Motor neuron (in vitro differentiated cells): ENCODE measurements around the gene MPP1. TPM values are rescaled to one million over a fixed set of nuclear protein-coding genes. Genes with fewer than 3 reads are reported as not detected.
"Not testable (repeated sequence)": the region's sequence is repeated elsewhere in the genome, so short reads cannot be mapped to it uniquely, and the experiment has no call there.

Experiments used
- ATAC-seq, 8 experiments: fragments of 200-7000 bp; cut with Tn5 transposase; replicated peaks in 6 of 8; 2 replicates each; pipeline ENCODE4 v1.8.0; 2021; ENCODE audit warnings: mild to moderate bottlenecking in 8 of 8, moderate library complexity in 8 of 8
- H3K27ac ChIP-seq, 2 donors: fragments of 250-450 bp; sonication (Bioruptor Pico); 2 replicates each; pipeline ENCODE4 v1.9.0; 2021; ENCODE audit warnings: antibody characterized with exemption in 2 of 2, mild to moderate bottlenecking in 2 of 2, moderate library complexity in 1 of 2
- H3K4me1 ChIP-seq, 2 donors: fragments of 250-450 bp; sonication (Bioruptor Pico); replicated peaks in 1 of 2; 2 replicates each; pipeline ENCODE4 v1.6.1; 2021; ENCODE audit warnings: antibody characterized with exemption in 2 of 2, mild to moderate bottlenecking in 2 of 2, moderate library complexity in 1 of 2
- H3K4me3 ChIP-seq, 5 donors: fragments of 250-450 bp; sonication (Bioruptor Pico); 2 replicates each; pipeline ENCODE4 v1.9.0; 2021; ENCODE audit warnings: antibody characterized with exemption in 5 of 5, mild to moderate bottlenecking in 5 of 5, moderate library complexity in 4 of 5
- WGBS, 10 experiments: fragments of 450-650 bp; shearing (Covaris generic); methylation state at CpG; one replicate each; pipeline ENCODE4 v1.0.0; 2022; 5-methylcytosine and 5-hydroxymethylcytosine counted together
- in situ Hi-C, 9 experiments: fragments of 400-800 bp; cut with MboI; loops; one replicate each; pipeline ENCODE4 v1.15.0; 2021; ENCODE audit warnings: low sequenced_read_pairs in 9 of 9, low pct_unique_long_range_greater_than_20kb in 2 of 9; ENCODE audit not compliant: unreplicated experiment in 9 of 9
- total RNA-seq, 8 experiments: library from RNA; unstranded; fragments of 300-600 nt; gene quantifications; 2 replicates each; pipeline versions ENCODE4 v1.2.3 to v1.2.4, GENCODE V29; 2022

The MPP1 gene
- total RNA-seq, 8 experiments from 2014 or later, result 3.9 to 12.4 (median 8.6) TPM

GRCh38 chrX:154822029-154822428 lies 16.7 kb upstream of the MPP1 start:
- no peak for ATAC-seq
- no peak overlapping the region for H3K27ac ChIP-seq
- 0 to 100% (median 52%) methylated on average over 1 to 3 of the region's 3 CpGs; no CpG with 5 or more reads in 4 of the 10 experiments for WGBS, 10 experiments

GRCh38 chrX:154821523-154821922 lies 16.2 kb upstream of the MPP1 start:
- no peak for ATAC-seq
- in situ Hi-C loops, result no loop called here
- Histone ChIP-seq H3K27ac (no peak overlapping the region), H3K4me3 (no peak overlapping the region), H3K4me1 (peaks cover 7 to 8% of the 10 kb centered on the region in 2 donors)

More at GRCh38 chrX:154822029-154822428, 16.7 kb upstream of the MPP1 start:
- Histone ChIP-seq H3K4me3 (no peak overlapping the region), H3K4me1 (peaks cover 7 to 8% of the 10 kb centered on the region in 2 donors)
- in situ Hi-C loops, result no loop called here

DNA sequence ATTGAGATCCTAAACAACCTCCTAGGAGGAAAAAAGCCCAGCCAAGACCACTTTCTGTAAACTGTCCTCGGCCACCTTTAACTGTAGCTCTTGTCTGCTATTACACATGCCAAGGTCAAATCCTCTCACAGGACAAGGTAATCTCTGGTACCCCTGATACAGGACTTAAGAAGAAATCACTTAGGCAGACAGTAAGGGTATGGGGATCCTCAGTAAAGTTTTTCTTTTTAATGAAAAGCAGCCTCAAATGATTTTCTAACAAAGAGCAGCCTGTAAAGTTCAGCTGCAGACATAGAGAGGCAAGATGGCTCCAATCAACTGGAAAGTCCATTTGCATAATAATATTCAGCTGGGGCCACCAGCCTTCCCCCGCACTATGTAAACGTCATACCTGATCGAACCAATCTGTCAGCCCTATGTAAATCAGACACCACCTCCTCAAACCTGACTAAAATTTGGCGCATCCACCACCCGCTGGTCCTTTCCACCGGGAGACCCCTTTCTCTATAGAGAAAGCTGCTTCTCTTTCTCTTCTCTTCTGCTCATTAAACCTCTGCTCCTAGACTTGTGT lies 14.6 kb upstream of the MPP1 start:
- peak overlapping the region in 1 of 2 donors; percentile 14 for H3K27ac ChIP-seq
- ATAC-seq, result peak in 5 of 8 experiments; percentile 20 to 63 (median 54)
- H3K4me3 ChIP-seq, result no peak overlapping the region
- WGBS, 10 experiments, result 0 to 100% (median 21%) methylated on average over 1 to 4 of the region's 7 CpGs; no CpG with 5 or more reads in 5 of the 10 experiments
- H3K4me1 ChIP-seq, result peaks cover 7 to 8% of the 10 kb centered on the region in 2 donors
- in situ Hi-C loops, result no loop called here

GRCh38 chrX:154818916-154819770 lies 13.9 kb upstream of the MPP1 start:
- 0 to 100% (median 51%) methylated on average over 1 to 8 of the region's 11 CpGs; no CpG with 5 or more reads in 4 of the 10 experiments for WGBS, 10 experiments
- Histone ChIP-seq H3K4me1 (peaks cover 7 to 8% of the 10 kb centered on the region in 2 donors), H3K27ac (peak overlapping the region in 1 of 2 donors; percentile 14), H3K4me3 (no peak overlapping the region)
- ATAC-seq, result no peak
- in situ Hi-C loops, result no loop called here

GRCh38 chrX:154817048-154817618 lies 11.8 kb upstream of the MPP1 start:
- H3K4me1 ChIP-seq, H3K4me3 ChIP-seq, H3K27ac ChIP-seq, in situ Hi-C loops, ATAC-seq: not testable (repeated sequence)
- WGBS, 10 experiments, result 57 to 100% (median 100%) methylated on average over 1 to 6 of the region's 19 CpGs; no CpG with 5 or more reads in 5 of the 10 experiments

DNA sequence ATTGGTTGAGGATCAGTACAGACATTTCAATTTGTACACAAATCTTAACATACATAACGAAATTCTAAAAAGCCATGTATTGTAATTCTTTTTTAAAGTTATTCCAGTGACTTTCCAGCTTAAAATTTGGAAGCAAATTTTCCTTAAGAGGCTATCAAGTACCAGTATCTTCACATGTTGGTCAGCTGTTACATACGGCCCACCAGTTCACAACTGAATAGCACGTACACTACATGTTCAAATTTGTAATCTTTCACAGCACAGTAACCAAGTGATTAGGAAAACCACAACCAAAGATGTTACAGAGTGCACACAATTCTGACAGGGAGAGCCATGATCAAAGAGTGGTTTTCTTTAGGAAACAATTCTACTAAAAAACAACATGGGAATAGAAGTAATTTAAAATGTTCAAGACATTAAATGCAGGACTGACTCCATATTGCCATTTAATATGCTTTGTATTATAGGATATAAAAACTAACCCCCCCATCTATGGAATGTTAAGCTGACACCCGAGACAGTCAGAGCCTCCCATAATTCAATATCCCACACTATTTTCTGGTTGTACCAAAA lies 11.1 kb upstream of the MPP1 start:
- WGBS, 10 experiments, result 40 to 100% methylated on average over 1 to 2 of the region's 4 CpGs; no CpG with 5 or more reads in 8 of the 10 experiments
- H3K27ac ChIP-seq, H3K4me3 ChIP-seq, H3K4me1 ChIP-seq, ATAC-seq, in situ Hi-C loops: not testable (repeated sequence)

DNA sequence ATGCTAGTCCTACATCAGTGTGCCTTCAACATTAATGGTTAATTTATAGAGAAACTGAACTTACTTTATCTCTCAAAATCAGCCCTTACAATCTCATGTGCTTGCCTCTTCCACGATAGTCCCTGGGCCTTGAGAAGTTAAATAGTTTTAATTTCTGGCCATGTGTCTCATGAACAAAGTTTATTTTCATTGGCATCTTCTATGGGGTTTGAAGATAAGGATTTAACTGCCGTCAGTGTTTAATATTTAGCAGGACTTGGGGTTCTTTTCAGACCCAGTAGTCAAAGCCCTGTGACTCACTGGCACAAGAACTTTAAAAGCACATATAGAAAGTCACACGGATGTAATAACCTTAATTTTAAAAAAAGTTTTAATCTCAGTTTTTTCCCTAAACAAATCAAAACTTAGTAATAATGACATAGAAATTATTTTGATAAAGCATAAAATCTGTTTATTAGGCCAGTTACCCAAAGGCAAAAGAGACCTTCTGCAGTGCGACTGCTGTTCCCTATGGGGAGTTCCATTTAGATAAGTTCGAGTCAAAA lies 10.1 kb upstream of the MPP1 start:
- ATAC-seq, result no peak
- 37 to 100% (median 77%) methylated on average over 1 to 5 of the region's 5 CpGs; no CpG with 5 or more reads in 4 of the 10 experiments for WGBS, 10 experiments

GRCh38 chrX:154813801-154814200 lies 8.5 kb upstream of the MPP1 start:
- WGBS, 10 experiments, result 0% methylated on average over 1 of the region's 1 CpG; no CpG with 5 or more reads in 7 of the 10 experiments
- no peak for ATAC-seq
- in situ Hi-C loops, result no loop called here
- Histone ChIP-seq H3K4me3 (no peak overlapping the region), H3K4me1 (no peaks in the 10 kb centered on the region), H3K27ac (no peak overlapping the region)

More for the DNA sequence above, 10.1 kb upstream of the MPP1 start:
- no peak overlapping the region for H3K4me3 ChIP-seq
- H3K27ac ChIP-seq, result no peak overlapping the region
- peaks cover 7 to 8% of the 10 kb centered on the region in 2 donors for H3K4me1 ChIP-seq
- in situ Hi-C loops, result no loop called here

DNA sequence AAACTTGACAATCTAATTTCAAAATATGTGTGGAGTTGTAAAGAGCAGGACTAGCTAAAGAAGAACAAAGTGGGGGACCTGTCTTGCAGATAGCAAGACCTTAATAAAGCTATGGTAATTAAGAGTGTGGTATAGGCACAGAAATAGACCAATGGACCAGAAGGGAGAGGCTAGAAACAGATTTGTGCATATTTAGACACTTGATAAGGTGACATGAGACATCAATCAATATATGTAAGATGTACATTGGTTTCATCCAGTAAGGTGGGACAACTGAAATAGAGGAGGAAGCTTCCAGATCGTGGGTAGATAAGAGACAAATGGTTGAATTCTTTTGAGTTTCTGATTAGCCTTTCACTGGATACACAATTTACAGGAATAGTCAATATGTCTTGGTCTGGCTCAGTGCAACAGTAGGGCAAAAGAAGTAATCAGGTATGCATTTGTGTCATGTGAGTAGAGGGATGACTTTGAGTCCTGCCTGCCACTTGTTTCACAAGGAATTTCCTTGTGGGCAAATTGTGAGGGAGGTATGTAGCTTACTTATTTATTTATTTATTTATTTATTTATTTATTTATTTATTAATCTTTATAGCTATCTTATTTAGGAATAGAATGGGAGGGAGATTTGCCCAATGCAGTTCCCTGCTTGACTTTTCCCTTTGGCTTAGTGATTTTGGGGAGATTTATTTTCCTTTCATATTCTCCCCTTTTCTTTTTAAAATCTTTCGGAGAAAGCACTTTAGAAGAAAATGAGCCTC lies 7.2 kb upstream of the MPP1 start:
- in situ Hi-C loops, result no loop called here
- no peak for ATAC-seq
- H3K4me3 ChIP-seq, result no peak overlapping the region
- no peak overlapping the region for H3K27ac ChIP-seq
- WGBS, 10 experiments, result 0 to 100% (median 50%) methylated on average over 1 to 2 of the region's 2 CpGs; no CpG with 5 or more reads in 3 of the 10 experiments
- no peaks in the 10 kb centered on the region for H3K4me1 ChIP-seq

DNA sequence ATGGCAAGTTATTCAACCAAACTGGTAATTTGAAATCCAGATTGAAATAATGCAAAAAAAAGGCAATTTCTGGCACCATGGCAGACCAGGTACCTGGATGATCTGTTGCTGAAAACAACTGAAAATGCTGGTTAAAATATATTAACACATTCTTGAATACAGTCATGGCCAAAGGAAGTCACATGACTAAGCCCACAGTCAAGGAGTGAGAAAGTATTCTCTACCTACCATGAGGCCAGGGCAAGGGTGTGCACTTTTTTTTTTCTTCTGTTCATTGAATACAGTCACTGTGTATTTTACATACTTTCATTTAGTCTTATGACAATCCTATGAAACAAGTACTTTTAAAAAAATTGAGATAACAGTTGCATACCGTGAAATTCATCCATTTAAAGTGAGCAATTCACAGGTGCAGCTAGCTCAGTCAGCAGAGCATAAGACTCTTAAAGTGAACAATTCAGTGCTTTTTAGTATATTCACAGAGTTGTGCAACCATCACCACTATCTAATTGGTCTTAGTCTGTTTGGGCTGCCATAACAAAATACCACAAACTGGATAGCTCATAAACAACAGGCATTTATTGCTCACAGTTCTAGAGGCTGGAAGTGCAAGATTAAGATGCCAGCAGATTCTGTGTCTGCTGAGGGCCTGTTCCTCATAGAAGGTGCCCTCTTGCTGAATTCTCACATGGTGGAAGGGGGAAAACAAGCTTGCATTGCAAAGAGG lies 4.8 kb upstream of the MPP1 start:
- in situ Hi-C loops, result no loop called here
- no peak overlapping the region for H3K4me3 ChIP-seq
- no peak overlapping the region for H3K27ac ChIP-seq
- WGBS, 10 experiments, result 25 to 100% (median 86%) methylated on average over 1 of the region's 1 CpG; no CpG with 5 or more reads in 7 of the 10 experiments
- H3K4me1 ChIP-seq, result peaks cover 0 to 2% of the 10 kb centered on the region in 2 donors
- ATAC-seq, result peak in 1 of 8 experiments; percentile 52

GRCh38 chrX:154806837-154807501 lies 1.7 kb upstream of the MPP1 start:
- 53 to 100% (median 94%) methylated on average over 1 to 4 of the region's 5 CpGs; no CpG with 5 or more reads in 4 of the 10 experiments for WGBS, 10 experiments
- Histone ChIP-seq H3K4me3 (no peak overlapping the region), H3K27ac (no peak overlapping the region), H3K4me1 (peaks cover 0 to 2% of the 10 kb centered on the region in 2 donors)
- in situ Hi-C loops, result no loop called here
- ATAC-seq, result no peak
